Measurements from ENCODE around the gene DNAAF2.
"Not testable (repeated sequence)": the region's sequence is repeated elsewhere in the genome, so short reads cannot be mapped to it uniquely, and the experiment has no call there.

The DNAAF2 gene

DNA sequence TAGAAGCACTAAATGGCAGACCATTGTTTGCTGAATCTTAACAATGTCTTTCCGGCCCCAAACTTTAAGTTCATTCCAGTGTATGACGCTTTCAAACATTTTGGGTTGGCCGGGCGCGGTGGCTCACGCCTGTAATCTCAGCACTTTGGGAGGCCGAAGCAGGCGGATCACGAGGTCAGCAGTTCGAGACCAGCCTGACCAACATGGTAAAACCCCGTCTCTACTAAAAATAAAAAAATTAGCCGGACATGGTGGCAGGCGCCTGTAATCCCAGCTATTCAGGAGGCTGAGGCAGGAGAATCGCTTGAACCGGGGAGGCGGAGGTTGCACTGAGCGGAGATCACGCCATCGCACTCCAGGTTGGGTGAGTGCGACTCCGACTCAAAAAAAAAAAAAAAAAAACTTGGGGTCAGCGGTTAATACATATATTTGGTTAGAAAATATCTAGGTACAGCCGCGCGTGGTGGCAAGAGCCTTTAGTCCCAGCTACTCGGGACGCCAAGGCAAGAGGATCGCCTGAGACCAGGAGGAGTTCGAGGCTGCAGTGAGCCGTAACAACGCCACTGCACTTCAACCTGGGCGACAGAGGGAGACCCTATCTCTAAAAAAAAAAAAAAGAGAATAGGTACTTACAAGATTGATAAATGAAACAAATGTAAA is 49.9 kb downstream of the DNAAF2 start:
- FAIRE-seq; DNase-seq (ENCODE audit: insufficient read length, low spot score): not testable (repeated sequence)

DNA sequence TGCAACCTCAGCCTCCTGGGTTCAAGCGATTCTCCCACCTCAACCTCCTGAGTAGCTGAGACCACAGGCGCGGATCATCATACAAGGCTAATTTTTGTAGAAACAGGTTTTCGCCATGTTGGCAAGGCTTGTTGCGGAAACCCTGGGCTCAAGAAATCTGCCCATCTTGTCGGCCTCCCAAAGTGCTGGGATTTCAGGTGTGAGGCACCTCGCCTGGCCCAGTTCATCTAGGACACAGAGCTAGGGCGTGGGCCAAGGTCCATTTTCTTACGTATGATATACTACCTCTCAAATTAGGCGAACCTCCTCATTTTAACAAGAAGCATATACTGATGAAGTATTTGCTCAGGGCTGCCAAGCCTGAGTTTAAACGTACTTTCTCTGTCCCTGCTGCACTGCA is 51.0 kb downstream of the DNAAF2 start:
- DNase-seq (ENCODE audit: insufficient read length, low spot score) = no peak
- FAIRE-seq = no peak

GRCh38 chr14:49583629-49584028 is 51.4 kb downstream of the DNAAF2 start:
- DNase-seq (ENCODE audit: insufficient read length, low spot score) = no peak
- FAIRE-seq = no peak

DNA sequence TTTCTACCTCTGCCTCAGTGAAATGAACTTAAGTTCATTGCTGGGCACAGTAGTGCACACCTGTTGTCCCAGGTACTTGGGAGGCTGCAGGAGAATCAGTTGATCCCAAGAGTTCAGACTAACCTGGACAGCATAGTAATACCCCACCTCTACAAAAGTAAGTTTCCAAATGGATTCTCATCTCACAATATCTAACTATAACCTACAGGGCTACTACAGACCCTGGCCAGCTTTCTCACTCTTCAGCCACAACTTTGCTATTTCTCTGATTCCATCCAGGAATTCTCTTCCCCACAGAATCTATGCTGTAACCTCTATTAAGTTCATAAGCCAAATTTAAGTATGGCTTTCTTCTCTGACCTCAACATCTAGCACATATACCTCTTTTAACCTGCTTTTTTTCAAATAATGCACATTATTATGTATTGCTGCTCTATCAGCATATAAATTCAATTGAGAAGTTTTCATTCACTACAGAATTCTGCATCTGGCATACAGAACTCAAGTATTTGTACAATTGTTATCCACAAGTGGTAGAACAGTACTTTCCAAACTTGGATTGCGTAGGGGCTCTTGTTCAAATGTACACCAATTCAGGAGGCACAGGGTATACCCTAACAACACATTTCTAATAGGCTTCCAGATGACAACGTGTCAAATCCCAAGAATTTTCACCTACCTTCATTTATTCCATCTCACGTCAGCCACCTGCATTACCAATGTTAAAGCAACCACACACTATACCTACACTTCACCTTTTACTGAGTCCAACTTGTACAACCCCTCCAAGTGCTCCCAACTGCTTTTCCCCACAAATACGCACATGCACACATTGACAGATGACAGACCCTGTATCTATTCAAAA is 52.7 kb downstream of the DNAAF2 start:
- DNase-seq (ENCODE audit: insufficient read length, low spot score) (no peak), FAIRE-seq (no peak)

- DNase-seq (ENCODE audit: insufficient read length, low spot score) (no peak), FAIRE-seq (no peak)
Measured at GRCh38 chr14:49581209-49582112, 53.6 kb downstream of the DNAAF2 start.

- no peak for FAIRE-seq
- no peak for DNase-seq (ENCODE audit: insufficient read length, low spot score)
Measured at GRCh38 chr14:49579841-49580240, 55.2 kb downstream of the DNAAF2 start.

GRCh38 chr14:49578141-49578540 is 56.9 kb downstream of the DNAAF2 start:
- DNase-seq (ENCODE audit: insufficient read length, low spot score) (no peak), FAIRE-seq (no peak)
